ENCODE results near the gene SPATA33. TPM values are rescaled to one million over a fixed set of nuclear protein-coding genes. Genes with fewer than 3 reads are reported as not detected.

The SPATA33 gene
- total RNA-seq, 4 donors from 2014 or later, result 4.4 to 10.1 (median 7.4) TPM

DNA sequence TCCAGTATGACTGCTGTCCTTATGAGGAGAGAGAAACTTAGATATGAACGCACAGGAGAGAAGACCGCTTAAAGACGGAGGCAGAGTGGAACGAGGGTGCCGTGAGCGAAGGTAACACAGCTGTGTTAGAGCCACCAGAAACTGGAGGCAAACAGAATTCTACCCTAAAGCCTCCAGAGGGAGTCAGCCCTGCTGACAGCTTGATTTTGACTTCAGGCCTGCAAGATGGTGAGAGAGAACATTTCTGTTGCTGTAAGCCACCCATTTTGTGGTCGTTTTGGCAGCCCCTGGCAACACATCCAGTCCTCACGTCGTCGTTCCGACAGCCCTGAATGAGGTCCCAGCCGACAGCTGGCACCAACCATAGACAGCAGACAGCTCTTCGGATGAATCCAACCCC is 46.6 kb downstream of the SPATA33 start:
- no peak overlapping the region for H3K4me3 ChIP-seq
- H3K27me3 ChIP-seq, result no peaks in the 10 kb centered on the region
- in situ Hi-C loops (cut with MboI; ENCODE audit: low pct_ligation_motif_present in 1 of 4, low pct_unique_long_range_greater_than_20kb in 1 of 4, low sequenced_read_pairs in 3 of 4), result loop anchor here in 2 of 4 donors (10.0 kb wide), 1 partner anchor 91 kb away; no protein-coding TSS in a partner anchor
- peaks cover 4 to 38% (median 29%) of the 10 kb centered on the region in 4 donors for H3K4me1 ChIP-seq
- intact Hi-C loops (cut with DNase I; ENCODE audit: low total_unique reads), result loop anchor here (5.0 to 10.0 kb wide), 2 partner anchors 91 to 168 kb away; partner anchors contain the start of gene TCF25
- no peak overlapping the region for H3K27ac ChIP-seq
- no peak for TF ChIP-seq POLR2AphosphoS5 (IDR thresholded peaks at IDR 0.05)
- no peak for TF ChIP-seq EP300 (IDR thresholded peaks at IDR 0.05; ENCODE audit: low read depth)
- no peak for TF ChIP-seq POLR2A (IDR thresholded peaks at IDR 0.05)
- TF ChIP-seq CTCF (IDR thresholded peaks at IDR 0.05), result no peak
- no peaks in the 10 kb centered on the region for H3K36me3 ChIP-seq
- no peak for DNase-seq
- 85% methylated on average over 13 of the region's 13 CpGs; no CpG with 5 or more reads in 1 of the 2 donors for WGBS, 2 donors (ENCODE audit: low coverage in 1 of 2)
- H3K9me3 ChIP-seq, result no peaks in the 10 kb centered on the region

DNA sequence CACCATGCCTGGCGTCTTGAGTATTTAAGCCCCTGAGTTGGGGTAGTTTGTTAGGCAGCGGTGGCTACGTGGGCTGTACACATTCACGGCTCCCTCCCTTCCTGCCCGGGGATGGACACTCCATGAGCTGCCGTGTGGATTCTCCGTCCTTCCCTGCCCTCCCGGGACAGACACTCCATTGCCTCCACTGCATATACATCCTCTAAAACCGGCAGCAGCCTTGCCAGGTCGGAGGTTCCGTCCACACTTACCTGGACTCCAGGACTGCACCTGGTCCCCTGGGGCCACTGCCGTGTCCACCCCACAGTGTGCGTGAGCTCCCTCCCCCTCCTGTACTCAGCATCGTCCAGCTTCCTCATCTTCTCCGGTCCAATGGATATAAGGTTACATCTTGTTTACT is 47.4 kb downstream of the SPATA33 start:
- no peaks in the 10 kb centered on the region for H3K9me3 ChIP-seq
- TF ChIP-seq EP300 (IDR thresholded peaks at IDR 0.05; ENCODE audit: low read depth) (no peak), POLR2A (IDR thresholded peaks at IDR 0.05) (no peak), CTCF (IDR thresholded peaks at IDR 0.05) (no peak), POLR2AphosphoS5 (IDR thresholded peaks at IDR 0.05) (no peak)
- no peaks in the 10 kb centered on the region for H3K36me3 ChIP-seq
- intact Hi-C loops (cut with DNase I; ENCODE audit: low total_unique reads) (loop anchor here (10.0 kb wide), 1 partner anchor 90 kb away; no protein-coding TSS in a partner anchor), in situ Hi-C loops (cut with MboI; ENCODE audit: low pct_ligation_motif_present in 1 of 4, low pct_unique_long_range_greater_than_20kb in 1 of 4, low sequenced_read_pairs in 3 of 4) (loop anchor here in 2 of 4 donors (10.0 kb wide), 1 partner anchor 90 kb away; no protein-coding TSS in a partner anchor)
- 78 to 80% methylated on average over 7 to 15 of the region's 15 CpGs for WGBS, 2 donors (ENCODE audit: low coverage in 1 of 2)
- no peak overlapping the region for H3K4me3 ChIP-seq
- H3K27me3 ChIP-seq, result no peaks in the 10 kb centered on the region
- no peak for DNase-seq
- peaks cover 0 to 31% (median 22%) of the 10 kb centered on the region in 4 donors for H3K4me1 ChIP-seq
- no peak overlapping the region for H3K27ac ChIP-seq

GRCh38 chr16:89706518-89707260 is 49.1 kb downstream of the SPATA33 start:
- Histone ChIP-seq H3K27me3 (no peaks in the 10 kb centered on the region), H3K4me3 (no peak overlapping the region), H3K9me3 (no peaks in the 10 kb centered on the region), H3K4me1 (peaks cover 0 to 24% (median 13%) of the 10 kb centered on the region in 4 donors), H3K27ac (no peak overlapping the region), H3K36me3 (no peaks in the 10 kb centered on the region)
- intact Hi-C loops (cut with DNase I; ENCODE audit: low total_unique reads) (loop anchor here (10.0 kb wide), 1 partner anchor 88 kb away; no protein-coding TSS in a partner anchor), in situ Hi-C loops (cut with MboI; ENCODE audit: low pct_ligation_motif_present in 1 of 4, low pct_unique_long_range_greater_than_20kb in 1 of 4, low sequenced_read_pairs in 3 of 4) (loop anchor here in 2 of 4 donors (10.0 kb wide), 1 partner anchor 88 kb away; no protein-coding TSS in a partner anchor)
- 82% methylated on average over 13 of the region's 14 CpGs; no CpG with 5 or more reads in 1 of the 2 donors for WGBS, 2 donors (ENCODE audit: low coverage in 1 of 2)
- DNase-seq, result no peak
- TF ChIP-seq EP300 (IDR thresholded peaks at IDR 0.05; ENCODE audit: low read depth) (no peak), POLR2AphosphoS5 (IDR thresholded peaks at IDR 0.05) (no peak), POLR2A (IDR thresholded peaks at IDR 0.05) (no peak), CTCF (IDR thresholded peaks at IDR 0.05) (no peak)

DNA sequence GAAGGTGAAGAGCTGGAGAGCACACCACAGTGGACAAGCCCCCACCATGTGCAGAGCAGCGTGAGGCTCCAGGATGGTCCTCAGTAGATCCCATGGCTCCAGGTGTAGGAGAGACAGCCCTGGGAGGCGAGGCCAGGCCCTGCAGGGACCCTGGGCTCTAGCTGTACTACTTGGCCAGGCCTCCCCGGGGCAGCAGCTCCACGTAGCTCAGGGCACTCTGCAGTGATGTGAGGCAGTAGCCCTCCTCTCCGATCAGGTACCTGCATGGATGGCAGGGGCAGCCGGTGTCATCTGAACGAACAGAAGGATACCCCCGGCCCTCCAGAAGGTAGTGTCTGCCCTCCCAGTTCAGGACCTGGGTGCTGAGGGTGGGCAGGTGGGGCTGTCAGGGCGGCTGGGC is 50.1 kb downstream of the SPATA33 start:
- H3K9me3 ChIP-seq, result no peaks in the 10 kb centered on the region
- H3K27ac ChIP-seq, result no peak overlapping the region
- 93% methylated on average over 9 of the region's 9 CpGs; no CpG with 5 or more reads in 1 of the 2 donors for WGBS, 2 donors (ENCODE audit: low coverage in 1 of 2)
- in situ Hi-C loops (cut with MboI; ENCODE audit: low pct_ligation_motif_present in 1 of 4, low pct_unique_long_range_greater_than_20kb in 1 of 4, low sequenced_read_pairs in 3 of 4), result loop anchor here in 2 of 4 donors (10.0 kb wide), 1 partner anchor 87 kb away; no protein-coding TSS in a partner anchor
- TF ChIP-seq POLR2AphosphoS5 (IDR thresholded peaks at IDR 0.05) (no peak), POLR2A (IDR thresholded peaks at IDR 0.05) (no peak), EP300 (IDR thresholded peaks at IDR 0.05; ENCODE audit: low read depth) (no peak), CTCF (IDR thresholded peaks at IDR 0.05) (no peak)
- intact Hi-C loops (cut with DNase I; ENCODE audit: low total_unique reads), result loop anchor here (10.0 kb wide), 1 partner anchor 87 kb away; no protein-coding TSS in a partner anchor
- H3K27me3 ChIP-seq, result peaks cover 9% of the 10 kb centered on the region
- no peak for DNase-seq
- H3K4me1 ChIP-seq, result peaks cover 7 to 26% (median 17%) of the 10 kb centered on the region in 4 donors
- H3K4me3 ChIP-seq, result no peak overlapping the region
- no peaks in the 10 kb centered on the region for H3K36me3 ChIP-seq

All from transverse colon (tissue), 4 donors.